ENCODE data around the gene EIF2A.

GRCh38 chr3:150597646-150598045, 51.1 kb downstream of the EIF2A start:
- TF ChIP-seq REST (IDR thresholded peaks at IDR 0.05; ENCODE audit: insufficient replicate concordance, low read depth): no peak
- TF ChIP-seq CTCF (IDR thresholded peaks at IDR 0.05; ENCODE audit: insufficient read depth, low read length): no peak
- no peak for TF ChIP-seq GABPA (IDR thresholded peaks at IDR 0.05; ENCODE audit: low read depth)
- no peak for TF ChIP-seq POLR2AphosphoS5 (IDR thresholded peaks at IDR 0.05; ENCODE audit: low read depth)
